Measurements from ENCODE around the gene TMC7.
"Not testable (repeated sequence)": the region's sequence is repeated elsewhere in the genome, so short reads cannot be mapped to it uniquely, and the experiment has no call there.

Gene TMC7

GRCh38 chr16:18979936-18980335, 3.8 kb upstream of the TMC7 start:
- Histone ChIP-seq H3K79me1 (ENCODE audit: low read length) (peaks cover 4% of the 10 kb centered on the region), H2BK5ac (ENCODE audit: low read depth, low read length, poor library complexity) (no peak overlapping the region), H3K9me3 (ENCODE audit: insufficient read depth, low read depth, low read length) (peaks cover 1% of the 10 kb centered on the region), H4K12ac (ENCODE audit: low read depth, low read length) (no peak overlapping the region), H3K27ac (ENCODE audit: low read depth, low read length) (no peak overlapping the region), H3K4me2 (ENCODE audit: low read length) (no peak overlapping the region), H3K36me3 (ENCODE audit: control insufficient read depth in 1 of 2, insufficient read depth in 2 of 2, low read length in 2 of 2) (no peaks in the 10 kb centered on the region), H4K91ac (ENCODE audit: low read depth, low read length) (no peak overlapping the region), H2AFZ (ENCODE audit: insufficient read depth, low read length, poor library complexity) (no peak overlapping the region), H2BK120ac (ENCODE audit: insufficient read depth, low read length, poor library complexity) (no peak overlapping the region), H3K14ac (ENCODE audit: low read length) (no peak overlapping the region), H3K4me1 (ENCODE audit: control insufficient read depth in 1 of 2, insufficient read depth in 2 of 2, low read length in 2 of 2) (no peaks in the 10 kb centered on the region), H3K18ac (ENCODE audit: low read length) (no peak overlapping the region), H3K79me2 (ENCODE audit: control insufficient read depth, insufficient read depth, low read length, poor library complexity) (peaks cover 2% of the 10 kb centered on the region), H3K4ac (ENCODE audit: low read depth, low read length) (no peak overlapping the region), H4K8ac (ENCODE audit: low read depth, low read length) (no peak overlapping the region), H3K4me3 (ENCODE audit: low read depth, low read length) (no peak overlapping the region), H3K27me3 (ENCODE audit: insufficient read depth, low read length) (no peaks in the 10 kb centered on the region), H2BK12ac (ENCODE audit: low read length) (no peak overlapping the region), H3K23ac (ENCODE audit: low read length) (no peak overlapping the region), H3K9ac (ENCODE audit: low read length) (no peak overlapping the region), H2AK5ac (ENCODE audit: low read length) (no peak overlapping the region)
- WGBS (ENCODE audit: extremely low coverage, insufficient coverage, insufficient read length) = no CpG with 5 or more reads among the region's 2 CpGs
- no peak for DNase-seq

GRCh38 chr16:18984435-18985005, 786 bp downstream of the TMC7 start:
- Histone ChIP-seq H3K27me3 (ENCODE audit: insufficient read depth, low read length) (no peaks in the 10 kb centered on the region), H2AK5ac (ENCODE audit: low read length) (no peak overlapping the region), H3K18ac (ENCODE audit: low read length) (no peak overlapping the region), H2BK120ac (ENCODE audit: insufficient read depth, low read length, poor library complexity) (no peak overlapping the region), H3K27ac (ENCODE audit: low read depth, low read length) (no peak overlapping the region), H3K36me3 (ENCODE audit: control insufficient read depth in 1 of 2, insufficient read depth in 2 of 2, low read length in 2 of 2) (no peaks in the 10 kb centered on the region), H3K79me2 (ENCODE audit: control insufficient read depth, insufficient read depth, low read length, poor library complexity) (peaks cover 2% of the 10 kb centered on the region), H2BK5ac (ENCODE audit: low read depth, low read length, poor library complexity) (no peak overlapping the region), H3K4me2 (ENCODE audit: low read length) (peak overlapping the region; percentile 75), H2BK12ac (ENCODE audit: low read length) (peak overlapping the region; percentile 81), H3K4me3 (ENCODE audit: low read depth, low read length) (no peak overlapping the region), H4K91ac (ENCODE audit: low read depth, low read length) (peak overlapping the region; percentile 71), H4K8ac (ENCODE audit: low read depth, low read length) (no peak overlapping the region), H3K14ac (ENCODE audit: low read length) (no peak overlapping the region), H3K9ac (ENCODE audit: low read length) (no peak overlapping the region), H3K4me1 (ENCODE audit: control insufficient read depth in 1 of 2, insufficient read depth in 2 of 2, low read length in 2 of 2) (peaks cover 0 to 5% of the 10 kb centered on the region in 2 experiments), H3K79me1 (ENCODE audit: low read length) (peaks cover 4% of the 10 kb centered on the region), H3K23ac (ENCODE audit: low read length) (no peak overlapping the region), H2AFZ (ENCODE audit: insufficient read depth, low read length, poor library complexity) (no peak overlapping the region), H3K4ac (ENCODE audit: low read depth, low read length) (no peak overlapping the region), H4K12ac (ENCODE audit: low read depth, low read length) (no peak overlapping the region), H3K9me3 (ENCODE audit: insufficient read depth, low read depth, low read length) (peaks cover 1% of the 10 kb centered on the region)
- WGBS (ENCODE audit: extremely low coverage, insufficient coverage, insufficient read length) = no CpG with 5 or more reads among the region's 11 CpGs
- no peak for DNase-seq

DNA sequence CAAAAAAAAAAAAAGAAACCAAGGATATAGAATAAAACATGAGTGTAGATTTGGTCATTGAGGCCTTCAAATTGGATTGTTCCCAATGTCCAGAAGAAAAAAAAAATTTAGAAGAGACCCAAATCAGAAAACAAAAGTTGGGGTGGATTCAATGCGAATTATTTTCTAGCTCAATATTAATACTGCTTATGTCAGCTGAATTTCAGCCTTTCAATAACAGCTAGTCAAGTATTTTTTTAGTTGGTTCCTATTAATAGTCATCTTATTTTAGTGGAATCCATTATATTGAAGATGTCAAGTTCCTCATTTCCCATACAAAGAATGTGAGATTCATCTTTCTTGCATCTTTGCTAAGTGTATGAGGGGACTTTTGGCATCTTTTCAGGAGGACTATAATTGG, 1.5 kb downstream of the TMC7 start:
- not testable (repeated sequence) for H4K91ac ChIP-seq (ENCODE audit: low read depth, low read length); H3K4me3 ChIP-seq (ENCODE audit: low read depth, low read length); H3K23ac ChIP-seq (ENCODE audit: low read length); H3K14ac ChIP-seq (ENCODE audit: low read length); H3K4ac ChIP-seq (ENCODE audit: low read depth, low read length); H2AFZ ChIP-seq (ENCODE audit: insufficient read depth, low read length, poor library complexity); H3K27me3 ChIP-seq (ENCODE audit: insufficient read depth, low read length); H2BK12ac ChIP-seq (ENCODE audit: low read length); H3K79me2 ChIP-seq (ENCODE audit: control insufficient read depth, insufficient read depth, low read length, poor library complexity); H3K4me2 ChIP-seq (ENCODE audit: low read length); H2BK5ac ChIP-seq (ENCODE audit: low read depth, low read length, poor library complexity); H3K4me1 ChIP-seq (ENCODE audit: control insufficient read depth in 1 of 2, insufficient read depth in 2 of 2, low read length in 2 of 2); H3K9ac ChIP-seq (ENCODE audit: low read length); H2BK120ac ChIP-seq (ENCODE audit: insufficient read depth, low read length, poor library complexity); H3K27ac ChIP-seq (ENCODE audit: low read depth, low read length); DNase-seq; H3K36me3 ChIP-seq (ENCODE audit: control insufficient read depth in 1 of 2, insufficient read depth in 2 of 2, low read length in 2 of 2); H4K8ac ChIP-seq (ENCODE audit: low read depth, low read length); H4K12ac ChIP-seq (ENCODE audit: low read depth, low read length); H3K9me3 ChIP-seq (ENCODE audit: insufficient read depth, low read depth, low read length); H3K18ac ChIP-seq (ENCODE audit: low read length); H3K79me1 ChIP-seq (ENCODE audit: low read length); H2AK5ac ChIP-seq (ENCODE audit: low read length)
- no CpG with 5 or more reads among the region's 1 CpG for WGBS (ENCODE audit: extremely low coverage, insufficient coverage, insufficient read length)

DNA sequence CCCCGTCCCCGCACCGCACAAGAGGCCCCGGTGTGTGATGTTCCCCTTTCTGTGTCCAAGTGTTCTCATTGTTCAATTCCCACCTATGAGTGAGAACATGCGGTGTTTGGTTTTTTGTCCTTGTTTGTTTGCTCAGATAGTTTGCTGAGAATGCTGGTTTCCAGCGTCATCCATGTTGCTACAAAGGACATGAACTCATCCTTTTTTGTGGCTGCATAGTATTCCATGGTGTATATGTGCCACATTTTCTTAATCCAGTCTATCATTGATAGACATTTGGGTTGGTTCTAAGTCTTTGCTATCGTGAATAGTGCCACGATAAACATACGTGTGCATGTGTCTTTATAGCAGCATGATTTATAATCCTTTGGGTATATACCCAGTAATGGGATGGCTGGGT, 8.0 kb downstream of the TMC7 start:
- not testable (repeated sequence) for H3K27ac ChIP-seq (ENCODE audit: low read depth, low read length); H3K14ac ChIP-seq (ENCODE audit: low read length); H4K91ac ChIP-seq (ENCODE audit: low read depth, low read length); H3K4me3 ChIP-seq (ENCODE audit: low read depth, low read length); H3K27me3 ChIP-seq (ENCODE audit: insufficient read depth, low read length); H3K9me3 ChIP-seq (ENCODE audit: insufficient read depth, low read depth, low read length); H3K36me3 ChIP-seq (ENCODE audit: control insufficient read depth in 1 of 2, insufficient read depth in 2 of 2, low read length in 2 of 2); H2BK12ac ChIP-seq (ENCODE audit: low read length); H4K12ac ChIP-seq (ENCODE audit: low read depth, low read length); H3K4ac ChIP-seq (ENCODE audit: low read depth, low read length); H2BK120ac ChIP-seq (ENCODE audit: insufficient read depth, low read length, poor library complexity); H4K8ac ChIP-seq (ENCODE audit: low read depth, low read length); H3K79me2 ChIP-seq (ENCODE audit: control insufficient read depth, insufficient read depth, low read length, poor library complexity); H3K23ac ChIP-seq (ENCODE audit: low read length); H3K4me1 ChIP-seq (ENCODE audit: control insufficient read depth in 1 of 2, insufficient read depth in 2 of 2, low read length in 2 of 2); H2AFZ ChIP-seq (ENCODE audit: insufficient read depth, low read length, poor library complexity); H3K18ac ChIP-seq (ENCODE audit: low read length); H3K9ac ChIP-seq (ENCODE audit: low read length); DNase-seq; H2AK5ac ChIP-seq (ENCODE audit: low read length); H2BK5ac ChIP-seq (ENCODE audit: low read depth, low read length, poor library complexity); H3K4me2 ChIP-seq (ENCODE audit: low read length); H3K79me1 ChIP-seq (ENCODE audit: low read length)
- no CpG with 5 or more reads among the region's 9 CpGs for whole genome bisulfite sequencing (ENCODE audit: extremely low coverage, insufficient coverage, insufficient read length)

Data from trophoblast cell (in vitro differentiated cells and primary cell).